NCI-H2107 treated with DMSO at 0.1 percent for 48 hours (cell line): Measurements from ENCODE around the gene ECSCR.

Experiments used
- DNase-seq: peaks from one replicate; lab custom pipeline; 2025; ENCODE audit not compliant: unreplicated experiment; lab: John Stamatoyannopoulos, UW

ECSCR gene

DNA sequence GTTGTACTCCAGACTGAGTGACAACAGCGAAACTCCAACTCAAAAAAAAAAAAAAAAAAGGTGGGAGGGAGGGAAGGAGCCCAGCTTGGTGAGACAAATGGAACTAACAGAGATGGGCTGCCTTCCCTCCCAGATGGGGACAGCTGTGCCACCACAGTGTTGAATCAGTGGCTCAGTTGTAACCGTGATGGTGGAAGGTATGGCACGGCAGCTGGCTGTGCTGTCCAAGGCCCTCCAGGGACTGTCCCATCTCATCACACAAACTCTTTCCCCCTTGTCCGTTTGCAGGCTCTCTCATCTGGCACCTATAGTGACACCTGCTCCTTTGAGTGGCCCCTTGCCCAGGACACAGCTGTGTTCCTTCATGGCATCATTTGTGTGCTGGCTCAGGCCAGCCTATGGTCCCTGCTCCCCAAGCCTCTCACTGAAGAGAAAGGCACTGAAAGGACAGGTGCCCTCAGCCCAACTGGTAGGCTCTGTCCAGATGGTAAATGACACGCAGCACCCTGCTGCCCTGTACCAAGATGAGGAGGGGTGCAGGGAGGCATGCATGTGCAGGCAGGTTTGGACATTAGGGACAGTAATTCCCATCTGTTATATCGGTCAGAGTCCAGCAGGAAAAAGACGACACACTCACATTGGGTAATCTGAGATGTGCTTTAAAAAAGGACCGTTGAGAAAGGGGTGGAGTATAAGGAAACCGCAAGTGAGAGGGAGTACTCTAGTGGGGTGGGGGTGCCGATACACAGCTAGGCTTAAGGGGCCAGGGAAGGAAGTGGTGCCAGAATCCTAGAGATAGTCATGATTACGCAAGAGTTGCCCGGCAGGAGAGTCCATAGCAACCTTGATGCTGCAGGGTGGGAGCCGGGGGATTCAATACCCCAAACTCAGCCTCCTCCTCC is 12.6 kb upstream of the ECSCR start:
- DNase-seq, result peak; percentile 72

- no peak for DNase-seq
Observed at GRCh38 chr5:139473565-139473964, 11.0 kb upstream of the ECSCR start.

GRCh38 chr5:139473105-139473504 is 10.6 kb upstream of the ECSCR start:
- DNase-seq, result no peak

DNA sequence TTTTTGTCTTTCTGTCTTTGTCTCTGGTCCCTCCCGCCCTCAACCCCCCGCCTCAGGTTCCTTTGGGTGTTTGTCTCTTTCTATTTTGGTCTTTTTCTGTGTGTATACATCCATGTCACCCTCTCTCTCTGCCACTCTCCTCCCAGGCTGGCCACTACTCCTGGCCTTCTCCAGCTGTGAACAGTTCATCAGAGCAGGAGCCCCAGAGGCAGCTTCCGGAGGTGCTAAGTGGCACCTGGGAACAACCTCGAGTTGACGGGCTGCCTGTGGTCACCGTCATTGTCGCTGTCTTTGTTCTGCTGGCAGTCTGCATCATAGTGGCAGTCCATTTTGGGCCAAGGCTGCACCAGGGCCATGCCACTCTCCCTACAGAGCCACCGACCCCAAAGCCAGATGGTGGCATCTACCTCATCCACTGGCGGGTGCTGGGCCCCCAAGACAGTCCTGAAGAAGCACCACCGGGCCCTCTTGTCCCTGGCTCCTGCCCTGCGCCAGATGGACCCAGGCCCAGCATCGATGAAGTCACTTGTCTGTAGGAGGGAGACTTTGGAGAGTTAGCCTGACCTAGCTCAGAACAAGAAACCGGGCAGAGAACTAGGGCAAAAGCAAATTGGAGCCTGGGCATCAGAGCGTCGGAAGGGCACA is 10.0 kb upstream of the ECSCR start:
- no peak for DNase-seq

- no peak for DNase-seq
Observed at GRCh38 chr5:139470821-139471300, 8.3 kb upstream of the ECSCR start, which contains the start of gene SMIM33. Gene SMIM33, plus strand, starts transcription at chr5:139471004. Its CDS starts 118 bp downstream, at chr5:139471122.

DNA sequence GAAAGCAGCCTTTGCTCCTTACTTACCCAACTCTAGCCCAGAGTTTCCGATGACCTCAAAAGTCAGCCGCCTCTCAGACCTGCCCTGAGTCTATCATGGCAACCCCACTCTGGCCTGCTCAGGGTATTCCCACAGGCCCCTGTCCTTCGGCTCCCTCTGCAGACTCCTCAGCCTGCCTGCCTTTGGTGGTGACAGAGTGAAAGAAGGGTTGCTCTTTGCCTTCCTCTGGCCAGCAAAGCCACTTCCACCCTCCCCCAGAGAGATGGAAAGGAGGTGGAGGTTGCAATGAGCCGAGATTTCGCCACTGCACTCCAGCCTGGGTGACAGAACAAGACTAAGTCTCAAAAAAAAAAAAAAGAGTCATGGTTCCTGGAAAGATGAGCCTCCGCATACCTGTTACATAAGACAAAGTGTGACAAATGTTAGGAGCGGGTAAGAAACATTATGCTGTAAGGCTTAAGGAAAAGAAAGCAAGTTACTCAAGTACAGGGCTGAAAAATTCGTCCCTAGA is 5.9 kb upstream of the ECSCR start:
- no peak for DNase-seq

- DNase-seq, result no peak
Observed at GRCh38 chr5:139461698-139462097, 845 bp downstream of the ECSCR start.

- DNase-seq, result no peak
Observed at GRCh38 chr5:139461176-139461575, 1.4 kb downstream of the ECSCR start.

GRCh38 chr5:139460455-139460854 is 2.1 kb downstream of the ECSCR start:
- DNase-seq, result no peak

GRCh38 chr5:139459451-139459934 is 3.0 kb downstream of the ECSCR start:
- no peak for DNase-seq

GRCh38 chr5:139458580-139459407 is 3.7 kb downstream of the ECSCR start:
- no peak for DNase-seq

DNA sequence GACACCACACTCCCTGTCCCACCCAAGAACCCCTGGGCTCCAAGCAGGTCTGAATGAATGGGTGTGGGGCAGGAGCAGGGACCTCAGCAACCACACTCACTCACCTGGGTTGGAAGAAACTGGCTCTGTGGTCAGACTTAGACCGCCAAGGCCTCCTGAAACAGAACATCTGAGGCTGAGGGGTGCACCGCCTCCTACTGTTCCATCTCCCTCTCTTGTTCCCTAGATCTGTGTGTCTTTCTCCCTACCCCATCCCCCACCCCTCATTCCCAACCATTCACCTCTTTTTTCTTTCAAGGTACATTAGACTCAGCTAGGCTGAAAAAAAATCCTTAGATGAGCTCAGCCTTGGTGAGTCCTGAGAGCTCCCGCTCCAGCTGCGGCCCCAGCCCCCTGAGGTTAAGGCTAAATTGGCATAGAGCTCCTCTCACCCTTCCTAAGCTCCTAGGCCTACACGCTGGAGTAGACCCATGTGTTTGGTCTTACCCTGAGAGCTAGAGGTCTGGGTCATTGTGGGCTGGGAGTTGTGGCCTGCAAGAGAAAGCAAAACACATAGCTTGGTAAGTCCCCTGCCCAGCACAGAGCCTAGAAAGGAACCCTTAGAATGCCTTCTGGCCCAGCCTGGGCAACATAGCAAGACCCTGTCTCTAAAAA is 4.8 kb downstream of the ECSCR start:
- DNase-seq, result no peak

- DNase-seq, result no peak
Observed at GRCh38 chr5:139457241-139457640, 5.3 kb downstream of the ECSCR start.

- no peak for DNase-seq
Observed at GRCh38 chr5:139456776-139457175, 5.8 kb downstream of the ECSCR start.

GRCh38 chr5:139454568-139455290 is 7.8 kb downstream of the ECSCR start:
- DNase-seq, result no peak

DNA sequence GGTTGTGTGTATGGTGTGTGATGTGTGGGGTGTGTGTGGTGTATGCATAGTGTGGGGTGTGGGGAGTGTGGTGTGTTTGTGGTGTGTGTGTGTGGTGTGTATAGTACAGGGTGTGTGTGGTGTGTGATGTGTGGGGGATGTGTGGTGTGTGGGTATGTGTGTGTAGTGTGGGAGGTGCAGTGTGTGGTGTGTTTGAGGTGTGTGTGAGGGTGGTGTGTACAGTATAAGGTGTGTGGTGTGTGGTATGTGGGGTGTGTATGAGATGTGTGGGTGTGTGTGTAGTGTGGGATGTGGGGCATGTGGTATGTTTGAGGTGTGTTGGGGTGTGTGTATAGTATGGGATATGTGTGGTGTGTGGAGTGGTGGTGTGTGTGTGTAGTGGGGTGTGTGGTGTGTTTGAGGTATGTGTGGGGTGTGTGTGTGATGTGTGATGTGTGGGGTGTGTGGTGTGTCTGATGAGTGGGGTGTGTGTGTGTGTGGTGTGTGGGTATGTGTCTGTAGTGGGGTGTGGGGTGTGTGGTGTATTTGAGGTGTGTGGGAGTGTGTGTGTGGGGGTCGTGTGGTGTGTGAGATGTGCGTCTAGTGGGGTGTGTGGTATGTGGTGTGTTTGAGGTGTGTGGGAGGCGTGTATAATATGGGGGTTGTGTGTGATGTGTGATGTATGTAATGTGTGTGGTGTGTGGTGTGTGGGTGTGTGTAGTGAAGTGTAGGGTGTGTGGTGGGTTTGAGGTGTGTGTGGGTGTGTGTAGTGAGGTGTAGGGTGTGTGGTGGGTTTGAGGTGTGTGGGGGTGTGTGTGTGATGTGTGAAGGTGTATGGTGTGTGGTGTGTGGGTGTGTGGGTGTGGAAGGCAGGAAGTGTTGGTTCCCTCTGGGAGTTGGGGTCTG is 8.6 kb downstream of the ECSCR start:
- DNase-seq, result no peak

DNA sequence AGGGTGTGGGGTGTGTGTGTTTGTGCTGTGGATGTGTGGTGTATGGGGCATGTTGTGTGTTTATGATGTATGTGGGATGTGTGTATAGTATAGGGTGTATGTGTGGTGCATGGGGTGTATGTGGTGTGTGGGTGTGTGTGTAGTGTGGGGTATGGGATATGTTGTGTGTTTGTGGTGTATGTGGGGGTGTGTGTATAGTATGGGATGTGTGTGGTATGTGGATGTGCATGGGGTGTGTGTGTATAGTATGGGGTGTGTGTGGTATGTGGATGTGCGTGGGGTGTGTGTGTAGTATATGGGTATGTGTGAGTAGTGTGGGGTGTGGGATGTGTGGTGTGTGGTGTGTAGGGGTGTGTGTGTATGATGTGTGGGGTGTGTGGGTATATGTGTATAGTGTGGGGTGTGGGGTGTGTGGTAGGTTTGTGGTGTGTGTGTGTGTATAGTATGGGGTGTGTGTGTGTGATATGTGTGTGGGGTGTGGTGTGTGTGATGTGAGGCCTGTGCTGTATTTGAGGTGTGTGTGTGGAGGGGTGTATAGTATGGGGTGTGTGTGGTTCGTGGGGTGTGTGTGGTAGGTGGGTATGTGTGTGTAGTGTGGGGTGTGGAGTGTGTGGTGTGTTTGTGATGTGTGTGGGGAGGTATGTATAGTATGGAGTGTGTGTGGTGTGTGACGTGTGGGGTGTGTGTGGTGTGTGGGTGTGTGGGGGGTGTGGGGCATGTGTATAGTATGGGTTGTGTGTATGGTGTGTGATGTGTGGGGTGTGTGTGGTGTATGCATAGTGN is 10.5 kb downstream of the ECSCR start:
- DNase-seq, result no peak

DNA sequence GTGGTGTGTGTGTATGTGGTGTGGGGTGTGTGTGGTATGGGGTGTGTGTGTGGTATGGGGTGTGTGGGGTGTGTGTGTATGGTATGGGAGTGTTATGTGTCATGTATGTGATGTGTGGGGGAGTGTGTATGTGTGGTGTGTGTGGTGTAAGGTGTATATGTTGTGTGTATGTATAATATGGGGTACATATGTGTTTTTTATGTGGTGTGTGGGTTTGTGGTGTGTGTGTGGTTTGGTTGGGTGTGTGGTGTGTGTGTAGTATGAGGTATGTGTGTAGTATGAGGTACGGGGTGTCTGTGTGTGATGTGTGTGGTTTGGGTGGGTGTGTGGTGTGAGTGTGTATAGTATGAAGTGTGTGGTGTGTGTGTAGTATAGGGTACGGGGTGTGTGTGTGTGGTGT is 11.4 kb downstream of the ECSCR start:
- no peak for DNase-seq
